GM11168 (cell line): ENCODE results near the gene FSHR.

ENCODE experiments used
- in situ Hi-C: fragments of 300-500 bp; cut with MboI; formaldehyde crosslinking; loops from one replicate; pipeline ENCODE4 v1.12.0; 2022; ENCODE audit warnings: low sequenced_read_pairs; ENCODE audit not compliant: unreplicated experiment

The FSHR gene

DNA sequence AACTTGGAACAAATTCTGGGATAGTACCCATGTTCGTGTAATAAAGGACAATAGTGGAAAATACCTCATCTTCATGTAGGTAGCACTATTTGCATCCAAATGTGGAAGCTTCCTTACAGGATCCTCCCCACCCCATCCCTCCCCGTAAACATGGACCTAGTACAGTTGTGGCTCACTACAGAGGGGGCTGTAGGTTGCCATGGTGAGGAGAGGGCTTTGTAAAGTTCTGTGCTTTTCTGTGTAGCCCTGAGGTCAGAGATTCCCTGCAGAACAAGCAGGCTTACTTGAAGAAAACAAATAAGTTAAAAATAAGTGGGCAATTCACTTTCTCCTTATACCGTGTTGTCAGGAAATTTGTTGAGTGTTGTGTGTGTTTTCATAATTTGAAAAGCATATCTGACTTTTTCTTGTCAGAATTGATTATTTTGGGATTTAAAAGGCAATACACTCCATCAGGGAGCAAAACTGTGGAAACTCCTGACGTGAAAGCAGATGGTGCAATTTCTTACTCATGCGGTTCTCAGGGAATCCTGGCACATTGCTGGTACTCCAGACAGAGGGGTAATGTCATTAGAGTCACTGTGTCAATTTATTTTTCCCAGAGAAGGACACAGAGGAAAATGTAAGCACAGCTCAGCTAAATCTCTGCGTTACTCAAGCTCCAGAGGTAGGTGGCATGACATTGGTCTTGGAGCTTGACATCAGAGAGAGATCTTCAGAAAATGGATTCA, 224.6 kb downstream of the FSHR start:
- in situ Hi-C loops = no loop called here

DNA sequence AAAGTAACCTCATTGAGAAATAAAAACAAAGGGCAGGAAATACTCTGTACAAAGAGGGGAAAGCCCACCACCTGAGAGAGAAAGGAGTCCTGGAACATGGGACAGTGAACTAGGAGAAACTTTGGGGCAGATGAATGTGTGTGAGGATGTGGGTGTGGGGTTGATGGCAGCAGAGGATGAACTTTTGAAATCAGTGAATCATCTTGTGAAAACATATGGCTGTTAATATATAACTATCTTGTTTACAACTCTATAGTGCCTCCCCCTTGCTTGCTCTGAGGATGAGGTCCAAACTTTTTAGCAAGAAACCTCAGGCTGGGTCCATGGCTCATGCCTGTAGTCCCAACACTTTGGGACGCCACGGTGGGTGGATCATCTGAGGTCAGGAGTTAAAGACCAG, 227.0 kb downstream of the FSHR start:
- in situ Hi-C loops = no loop called here

DNA sequence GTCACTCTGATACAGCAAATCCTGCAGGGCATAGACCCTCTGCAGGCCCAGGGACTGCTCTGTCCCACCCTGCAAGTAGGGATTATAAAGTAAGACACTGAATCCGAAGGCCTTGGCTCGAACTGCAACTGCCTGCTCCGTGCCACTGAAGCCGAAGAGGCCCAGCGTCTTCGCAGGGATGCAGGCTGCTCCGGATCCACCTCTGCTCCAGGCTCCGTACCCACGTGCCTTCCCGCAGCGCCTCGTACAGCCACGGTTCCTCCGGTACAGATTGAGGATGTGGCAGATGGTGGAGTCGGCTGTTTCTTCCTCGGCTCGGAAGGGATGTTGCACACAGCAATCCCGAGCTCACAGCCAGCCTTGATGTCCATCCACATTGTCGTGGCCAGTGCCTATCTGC, 238.4 kb downstream of the FSHR start:
- in situ Hi-C loops = no loop called here

DNA sequence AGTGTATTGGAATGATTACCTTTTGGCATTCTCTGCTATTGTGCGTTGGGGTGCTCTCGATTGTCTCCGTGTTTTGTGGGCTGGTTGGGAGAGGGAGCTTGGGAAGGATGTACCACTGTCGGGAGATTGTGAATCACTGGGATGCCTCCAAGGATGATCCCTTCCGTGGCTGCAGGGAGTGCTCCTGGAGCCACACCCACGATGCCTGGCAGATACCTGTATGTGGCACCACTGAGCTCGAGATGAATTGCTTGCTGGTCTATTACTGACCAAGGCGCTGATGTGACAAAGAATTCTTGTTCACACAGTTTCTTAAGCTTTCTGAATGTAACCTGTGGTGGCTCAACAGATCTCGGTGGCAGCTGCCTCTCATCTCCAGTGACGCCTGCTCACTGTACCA, 239.1 kb downstream of the FSHR start:
- in situ Hi-C loops = no loop called here

DNA sequence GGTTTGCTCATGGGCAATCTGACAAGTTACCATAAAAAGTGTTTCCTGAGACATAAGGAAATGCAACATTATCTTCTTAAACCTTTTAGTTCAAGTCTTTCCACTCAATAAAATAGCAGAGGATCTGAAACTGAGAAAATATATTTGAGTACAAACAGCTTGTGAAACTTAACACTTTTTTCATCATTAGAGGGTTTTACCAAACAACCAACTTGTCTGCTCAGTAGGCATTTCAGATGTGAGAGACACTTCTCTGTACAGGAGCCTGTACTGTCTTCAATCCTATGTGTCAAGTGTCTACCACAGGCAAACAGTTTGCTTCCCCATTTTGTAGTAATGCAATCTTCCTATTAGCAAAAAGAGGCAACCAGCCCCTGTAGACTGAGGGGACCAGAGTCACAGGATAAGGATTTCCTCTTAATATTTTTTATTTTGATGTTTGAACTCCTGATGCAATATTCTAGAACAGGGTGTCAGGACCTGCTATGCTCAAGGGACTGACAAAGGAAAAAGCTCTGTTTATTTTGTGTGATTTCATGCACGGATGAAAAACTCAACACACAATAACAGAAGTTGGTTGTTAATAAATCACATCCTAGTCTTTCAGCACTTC, 239.7 kb downstream of the FSHR start:
- in situ Hi-C loops = no loop called here
